ENCODE data around the gene NRG2.

The NRG2 gene

DNA sequence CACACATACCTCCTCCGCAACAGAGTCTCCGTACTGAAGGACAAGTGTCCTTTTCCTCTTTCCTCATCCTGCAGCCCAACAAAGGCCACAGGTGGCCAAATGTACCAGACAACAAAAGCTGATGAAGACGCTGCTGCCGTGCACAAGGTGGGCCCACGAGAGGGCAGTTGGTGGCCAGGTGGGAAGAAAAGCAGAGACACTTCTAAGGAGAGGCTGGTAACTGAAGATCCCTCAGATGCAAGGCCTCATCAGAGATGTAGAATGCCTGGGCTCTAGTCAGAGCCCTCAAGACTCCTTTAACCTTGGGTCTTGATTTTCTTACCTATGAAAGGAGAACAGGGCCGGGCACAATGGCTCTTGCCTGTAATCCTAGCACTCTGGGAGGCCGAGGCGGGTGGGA lies 75.7 kb downstream of the NRG2 start:
- DNase-seq: no peak

DNA sequence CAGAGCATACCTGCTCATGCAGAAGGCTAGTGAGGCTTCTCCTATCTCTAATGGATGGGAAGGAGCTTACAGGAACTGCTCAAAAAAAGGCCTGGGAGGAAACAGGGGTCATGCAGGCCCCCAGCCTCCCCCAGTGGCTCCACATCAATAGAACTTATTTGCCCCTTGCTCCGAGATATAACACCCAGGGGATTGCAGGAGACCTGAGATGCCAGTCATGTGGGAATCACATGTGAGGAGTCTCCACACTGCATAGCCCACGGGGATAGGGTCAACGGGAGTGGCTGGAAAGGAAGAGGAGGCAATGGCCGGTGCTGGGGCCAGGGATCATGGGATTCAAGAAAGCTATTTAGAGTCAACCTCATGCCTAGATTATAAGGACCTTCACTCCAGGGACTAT lies 76.2 kb downstream of the NRG2 start:
- no peak for DNase-seq

DNA sequence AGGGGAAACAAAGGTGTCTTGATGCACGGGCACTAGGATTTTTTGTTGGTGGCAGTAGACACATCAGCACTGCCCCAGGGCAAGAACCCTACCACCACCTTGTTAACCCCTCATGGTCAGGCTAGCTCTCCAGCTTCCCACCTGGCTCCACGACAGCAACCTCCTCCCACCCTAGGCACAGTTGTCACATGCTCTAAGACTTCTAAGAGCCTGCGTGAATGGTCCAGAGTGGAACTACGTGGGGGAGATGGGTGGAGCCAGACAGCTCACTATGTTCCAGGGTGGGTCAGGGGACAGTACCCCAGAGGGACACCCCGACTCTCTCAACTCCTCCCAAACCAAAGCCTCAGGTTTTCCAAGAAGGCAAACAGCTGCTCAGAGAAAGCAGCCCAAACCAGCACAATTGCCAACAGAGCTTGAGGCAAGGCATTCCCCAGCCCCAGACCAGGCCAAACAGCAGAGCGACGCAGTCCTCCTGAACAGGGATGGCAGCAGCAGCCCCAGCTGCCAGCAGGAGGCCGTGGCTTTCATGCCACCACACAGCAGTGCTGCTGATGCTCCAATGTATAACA lies 78.0 kb downstream of the NRG2 start:
- DNase-seq: no peak

DNA sequence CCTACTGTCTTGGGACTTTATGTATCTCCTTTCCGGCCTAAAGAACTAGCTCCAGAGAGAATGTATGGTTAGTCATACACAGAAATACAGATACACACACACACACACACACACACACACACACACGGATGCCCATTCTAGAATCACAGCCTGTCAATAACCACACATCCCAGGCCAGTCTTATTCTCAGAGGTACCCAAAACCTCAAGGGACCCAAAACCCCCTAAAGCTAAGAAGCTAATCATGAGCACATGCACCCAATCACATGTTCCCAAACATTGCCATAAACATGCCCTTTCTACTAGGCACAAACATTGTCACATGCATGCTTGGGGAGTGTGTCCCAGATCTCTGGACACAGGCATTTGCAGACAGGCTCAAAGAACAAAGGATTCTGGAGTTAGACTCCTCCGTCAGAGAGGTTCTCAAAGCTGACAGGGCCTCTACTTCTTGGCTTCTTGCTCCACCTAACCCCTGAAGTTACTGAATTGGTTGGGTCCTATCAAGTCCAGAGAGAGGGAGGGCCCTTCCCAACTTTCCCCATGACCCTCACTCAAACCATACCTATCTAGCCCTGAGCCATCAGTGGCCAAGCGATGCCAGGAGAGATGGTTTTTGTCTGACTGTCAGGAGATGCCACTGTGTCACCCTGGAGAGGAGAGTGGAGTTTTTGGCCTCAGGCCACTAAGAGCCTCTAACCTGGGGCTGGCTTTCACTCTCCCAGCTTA lies 78.7 kb downstream of the NRG2 start:
- DNase-seq: no peak

DNA sequence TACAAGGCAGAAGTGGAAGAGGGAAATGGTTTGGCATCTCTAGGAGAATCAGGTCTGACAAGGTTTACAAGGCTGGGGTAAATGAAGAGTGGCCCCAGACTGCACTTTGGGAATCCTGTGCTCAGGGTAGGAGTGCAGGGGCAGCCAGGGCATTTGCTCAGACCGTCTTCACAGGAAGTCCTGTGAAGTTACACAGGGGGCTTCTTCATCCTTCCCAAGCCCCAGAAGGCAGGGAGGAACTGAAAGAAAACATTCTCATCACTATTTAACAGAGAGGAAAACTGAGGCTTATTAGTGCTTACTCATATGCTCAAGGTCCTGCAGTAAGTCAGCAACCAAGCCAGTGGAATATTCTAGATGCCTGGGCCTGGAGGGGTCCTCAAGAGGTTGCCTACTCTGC lies 80.7 kb downstream of the NRG2 start:
- no peak for DNase-seq

DNA sequence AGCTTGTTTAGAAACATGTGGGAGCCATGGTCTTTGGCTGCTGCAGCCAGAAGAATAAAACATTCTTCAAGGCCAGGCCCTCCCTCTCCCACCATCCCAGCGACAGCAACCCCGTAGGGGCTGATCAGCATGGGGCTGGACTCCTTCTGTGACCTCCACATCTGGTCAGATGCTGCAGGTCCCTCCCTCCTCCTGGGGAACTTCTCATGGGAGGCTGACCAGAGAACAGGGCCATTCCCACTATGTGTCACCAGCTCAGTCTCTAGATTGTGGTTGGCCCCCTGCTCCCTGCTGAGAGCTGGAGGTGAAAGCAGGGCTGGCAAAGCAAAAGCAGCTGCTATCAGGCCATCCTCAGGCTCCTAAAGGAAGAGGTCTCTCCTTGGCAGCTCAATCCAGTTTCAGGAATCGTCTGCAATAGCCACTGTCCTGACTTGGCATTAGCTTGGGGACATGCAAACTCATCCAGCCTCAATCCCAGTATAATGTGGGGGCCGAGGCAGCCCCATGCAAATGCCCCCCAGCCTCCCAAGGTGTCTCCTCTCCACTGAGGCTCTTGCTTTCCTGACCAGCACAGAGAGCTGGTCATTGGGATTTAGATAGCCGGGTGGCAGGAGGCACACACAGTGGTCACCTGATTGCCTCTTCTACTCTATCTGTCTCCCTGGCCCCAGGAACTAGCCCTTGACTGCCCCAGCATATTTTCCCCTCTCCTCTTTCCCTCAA lies 81.5 kb downstream of the NRG2 start:
- DNase-seq: no peak

DNA sequence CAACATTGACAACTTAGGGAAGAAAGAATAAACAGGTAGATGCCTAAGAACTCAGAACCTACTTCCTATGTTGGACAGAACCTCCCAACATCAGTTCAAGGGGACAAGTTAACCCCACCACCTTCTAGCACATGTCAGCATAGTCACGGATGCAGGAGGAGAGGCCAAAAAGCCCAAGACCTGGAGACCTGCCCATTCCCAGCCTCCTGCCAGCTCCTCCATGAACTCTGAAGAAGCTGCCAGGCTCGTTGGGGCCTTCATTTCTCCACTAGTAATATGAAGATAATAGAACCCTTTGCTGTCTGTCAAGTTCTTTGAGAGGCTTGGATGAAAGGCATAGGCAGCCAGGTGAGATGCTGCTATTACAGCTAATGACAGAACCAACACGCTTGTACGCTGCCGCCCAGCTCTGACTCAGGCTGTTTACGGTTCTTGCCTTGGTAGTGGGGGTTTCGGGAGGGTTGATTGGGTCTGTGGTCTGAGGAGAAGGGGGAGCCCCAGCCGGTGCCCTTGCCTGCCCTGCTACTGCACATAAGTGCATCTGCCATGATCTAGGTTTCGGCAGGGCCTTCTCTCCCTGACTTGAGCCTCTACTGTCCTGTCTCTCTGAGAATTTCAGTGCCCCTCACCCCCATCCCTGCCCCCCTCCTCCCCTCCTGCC lies 82.2 kb downstream of the NRG2 start:
- DNase-seq: no peak

DNA sequence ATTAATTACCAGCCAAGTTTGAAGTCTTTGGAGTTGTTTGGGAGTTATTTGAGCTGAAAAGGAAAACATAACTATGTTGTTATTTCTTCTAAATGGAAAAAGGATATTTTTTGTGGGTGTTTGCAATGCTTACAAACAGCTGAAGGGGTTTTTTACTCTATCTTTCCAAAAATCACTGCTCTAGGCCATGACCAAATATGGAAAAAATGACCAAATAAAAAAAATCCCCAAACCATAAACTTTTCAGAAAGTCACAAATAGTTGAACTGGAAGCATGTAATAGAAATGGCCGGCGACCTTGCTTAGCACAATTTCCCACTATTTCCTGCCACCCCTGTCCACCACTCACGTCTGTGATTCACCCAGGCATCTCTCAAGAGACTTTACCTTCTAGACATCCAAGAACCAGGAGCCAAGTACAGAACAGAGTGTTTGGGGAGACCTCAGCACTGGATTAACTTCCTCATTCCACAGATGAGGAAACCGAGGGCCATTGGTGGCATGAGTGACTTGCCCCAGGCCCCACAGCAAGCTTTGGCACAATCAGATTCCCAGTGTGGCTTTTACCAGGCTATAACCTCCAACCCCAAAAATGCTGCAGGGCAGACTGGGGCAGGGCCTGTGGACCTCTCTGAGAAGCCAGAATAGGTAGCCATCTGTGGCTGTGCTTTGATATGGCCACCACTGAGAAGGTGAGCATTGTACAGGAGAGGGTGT lies 84.5 kb downstream of the NRG2 start:
- no peak for DNase-seq

DNA sequence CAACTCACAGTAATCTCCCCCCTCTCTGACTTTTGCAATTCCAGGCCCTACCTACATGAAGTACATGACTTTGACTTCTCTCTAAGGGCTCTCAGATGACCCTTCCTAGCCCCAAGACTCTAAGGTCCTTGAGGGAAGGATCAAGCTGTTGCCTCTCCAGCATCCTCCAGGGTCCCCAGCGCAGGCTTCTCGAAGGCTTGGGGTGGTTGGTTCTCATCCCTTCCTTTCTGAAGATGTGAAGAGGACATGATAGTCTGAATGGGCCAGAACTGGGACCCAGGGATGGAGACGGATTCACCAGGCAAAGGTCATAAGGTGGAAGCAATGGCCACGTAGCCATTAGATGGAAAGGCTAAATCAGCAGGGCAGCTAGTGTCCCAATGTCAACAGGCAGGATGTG lies 86.8 kb downstream of the NRG2 start:
- DNase-seq: no peak

DNA sequence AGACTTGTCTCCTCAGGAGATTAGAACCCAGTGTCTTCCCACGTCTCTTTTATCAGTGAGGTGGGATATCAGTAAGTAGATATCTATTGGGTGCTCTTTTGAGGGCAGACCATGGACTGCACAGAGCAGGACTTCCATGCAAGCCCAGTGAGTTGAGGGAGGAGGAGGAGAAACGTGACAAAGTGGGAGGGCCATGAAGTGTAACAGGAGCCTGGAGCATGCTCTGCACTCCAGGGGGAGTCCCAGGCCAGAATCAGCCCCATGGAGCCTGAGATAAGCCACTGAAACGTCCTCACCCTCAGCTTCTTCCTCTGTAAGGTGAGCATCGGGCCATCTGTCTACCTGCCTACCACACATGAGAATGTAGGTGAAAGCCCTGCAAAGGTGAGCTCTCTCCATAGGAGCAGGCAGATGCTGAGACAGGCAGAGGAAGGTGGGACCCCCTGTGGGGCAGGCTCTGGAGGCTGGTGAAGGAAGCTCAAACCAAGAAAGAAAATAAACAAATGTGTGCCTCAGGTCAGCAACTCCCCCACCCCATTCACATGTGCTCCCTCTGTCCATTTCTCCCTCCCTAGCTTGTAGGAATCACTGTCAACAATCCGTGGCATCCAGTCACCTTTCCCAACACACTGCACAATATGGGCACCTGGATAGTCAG lies 87.4 kb downstream of the NRG2 start:
- no peak for DNase-seq

DNA sequence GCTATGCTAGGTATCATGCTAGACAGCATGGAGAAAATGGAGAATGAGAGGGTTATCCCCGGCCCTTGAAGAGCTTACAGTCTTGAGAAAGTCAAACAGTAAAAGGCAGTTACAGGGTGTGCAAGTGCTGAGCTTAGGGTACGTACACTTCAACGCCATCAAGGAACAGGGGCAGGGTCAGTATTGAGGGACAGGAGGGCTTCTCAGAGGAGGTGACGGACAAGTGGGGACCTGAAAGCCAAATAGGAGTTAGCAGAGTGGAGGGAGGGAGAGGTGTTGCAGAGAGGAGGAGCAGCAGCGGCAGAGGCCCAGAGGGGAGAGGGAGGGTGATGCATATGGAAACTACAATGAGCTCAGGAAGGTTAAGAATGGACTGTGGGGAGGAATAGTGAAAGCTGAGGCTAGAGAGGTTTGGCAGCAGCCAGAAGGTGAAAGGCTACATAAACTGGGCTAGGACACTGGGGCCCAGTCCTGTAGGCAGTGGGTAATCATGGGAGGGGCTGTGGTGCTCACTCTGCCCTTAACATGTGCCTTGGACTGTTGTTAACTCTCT lies 88.0 kb downstream of the NRG2 start:
- no peak for DNase-seq

DNA sequence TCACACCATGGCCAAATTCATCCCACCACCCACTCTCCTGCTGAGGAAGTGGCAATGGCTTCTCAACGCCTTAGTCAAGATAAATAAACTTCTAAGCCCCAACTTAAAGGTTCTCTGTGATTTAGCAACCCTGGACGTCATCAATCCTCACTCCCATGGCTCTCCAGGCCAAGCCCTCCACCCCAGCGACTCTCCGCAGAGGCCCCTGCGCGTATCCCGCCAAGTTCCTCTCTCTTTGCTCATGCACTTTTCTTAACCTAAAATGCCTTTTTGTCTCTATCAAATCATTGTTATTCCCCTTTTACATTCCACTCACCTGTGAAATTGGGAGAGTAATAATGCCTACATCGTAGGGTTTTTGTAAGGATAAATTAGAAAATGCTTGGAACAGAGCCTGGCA lies 88.6 kb downstream of the NRG2 start:
- DNase-seq: no peak

DNA sequence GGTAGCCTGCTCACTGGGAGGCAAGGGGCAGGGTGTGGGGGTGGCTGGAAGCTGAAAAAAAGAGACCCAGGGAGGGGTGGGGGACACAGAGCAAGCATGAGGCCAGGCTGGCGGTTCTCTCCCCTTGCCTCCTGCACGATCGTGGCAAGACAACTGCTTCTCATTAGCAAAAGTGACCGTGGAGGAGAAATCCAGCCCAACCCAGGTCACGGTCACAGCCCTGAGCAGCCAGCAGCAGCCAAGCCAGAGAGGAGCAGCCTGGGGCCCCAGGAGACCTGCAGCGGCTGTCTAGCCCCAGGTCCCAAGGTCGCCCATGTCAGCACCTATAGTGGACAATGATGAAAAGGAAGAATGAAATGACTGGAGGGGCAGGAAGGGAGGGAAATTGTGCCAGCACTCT lies 89.1 kb downstream of the NRG2 start:
- DNase-seq: no peak

DNA sequence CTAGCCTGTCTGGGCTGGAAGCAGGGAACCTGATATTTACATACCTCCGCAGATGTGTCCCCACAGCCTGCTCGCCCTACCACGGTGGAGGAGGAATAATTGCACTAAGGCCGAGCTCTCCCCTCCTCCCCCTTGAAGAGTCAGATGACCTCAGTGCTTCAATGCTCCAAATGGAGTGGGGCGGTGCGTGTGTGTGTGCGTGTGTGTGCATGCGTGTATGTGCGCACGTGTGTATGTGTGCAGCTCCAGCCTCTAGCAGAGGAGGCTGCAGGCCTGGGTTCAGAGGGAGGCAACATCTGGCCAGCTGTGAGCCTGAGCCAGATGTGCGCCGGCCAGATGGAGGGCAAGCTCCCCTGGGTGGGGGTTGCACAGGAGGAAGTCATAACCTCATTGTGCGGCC lies 90.5 kb downstream of the NRG2 start:
- no peak for DNase-seq

DNA sequence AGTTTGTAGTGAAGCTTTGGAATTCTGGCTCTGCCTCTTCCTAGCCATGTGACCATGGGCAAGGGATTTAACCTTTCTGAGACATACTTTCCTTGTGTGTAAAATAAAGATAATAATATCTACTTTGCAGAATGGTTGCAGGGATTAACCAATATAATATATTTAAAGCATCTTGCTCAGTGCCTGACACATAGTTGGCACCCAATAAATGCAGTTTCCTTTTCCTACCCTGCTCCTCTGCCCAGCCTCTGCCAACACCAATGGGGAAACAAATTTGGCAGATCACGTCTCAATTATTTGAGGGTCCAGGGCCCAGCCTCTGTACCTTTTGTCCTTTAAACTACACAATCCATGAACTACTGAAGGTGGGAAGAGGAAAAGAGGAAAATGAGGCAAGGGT lies 91.1 kb downstream of the NRG2 start:
- DNase-seq: no peak

DNA sequence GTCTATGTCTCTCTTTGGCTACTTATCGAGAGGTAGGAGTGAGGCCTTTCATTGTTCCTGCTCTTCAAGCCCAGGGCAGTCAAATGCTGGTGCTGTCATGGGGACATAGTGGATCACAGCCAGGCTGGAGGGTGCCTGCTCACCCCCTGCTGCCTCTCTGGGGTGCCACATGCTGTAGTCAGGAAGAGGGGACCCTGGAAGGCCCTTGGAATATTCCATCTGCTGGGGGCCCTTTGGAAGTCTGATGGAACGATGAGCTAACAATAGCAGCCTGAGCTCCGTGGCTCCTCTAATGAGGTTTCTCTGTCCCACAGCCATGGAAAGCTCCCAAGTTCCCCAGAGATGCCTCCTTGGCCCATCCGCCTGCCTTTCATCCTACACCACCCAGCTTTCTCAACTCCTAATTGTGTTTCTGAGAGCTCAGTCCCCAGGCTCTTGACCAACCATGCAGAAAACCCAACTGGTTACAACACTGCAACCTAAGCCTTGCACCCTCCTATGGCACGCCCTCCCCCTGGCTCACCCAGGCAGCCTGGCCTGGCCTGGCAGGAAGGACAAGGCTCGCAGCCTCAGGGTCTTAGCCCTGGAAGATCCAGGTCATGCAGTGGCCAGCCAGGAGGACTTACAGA lies 91.7 kb downstream of the NRG2 start:
- DNase-seq: no peak

DNA sequence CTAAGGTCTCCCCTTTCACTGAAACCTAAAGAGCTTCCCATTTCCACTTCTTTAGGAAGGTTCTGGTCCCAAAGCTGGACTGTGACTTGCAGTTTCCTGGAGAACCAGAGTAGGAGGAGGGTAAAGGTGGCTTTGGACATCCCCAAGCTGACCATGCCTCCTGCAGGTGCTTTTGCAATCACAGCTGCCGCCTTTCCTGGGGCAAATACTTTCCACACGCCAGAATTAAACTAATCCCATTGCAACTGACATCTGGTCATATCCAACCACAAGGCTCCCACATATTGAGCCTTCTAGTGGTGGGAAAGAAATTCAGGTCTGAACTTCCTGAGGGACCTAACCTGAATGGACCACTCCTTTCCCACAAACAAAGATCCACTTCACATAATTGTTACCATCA lies 92.7 kb downstream of the NRG2 start:
- no peak for DNase-seq

DNA sequence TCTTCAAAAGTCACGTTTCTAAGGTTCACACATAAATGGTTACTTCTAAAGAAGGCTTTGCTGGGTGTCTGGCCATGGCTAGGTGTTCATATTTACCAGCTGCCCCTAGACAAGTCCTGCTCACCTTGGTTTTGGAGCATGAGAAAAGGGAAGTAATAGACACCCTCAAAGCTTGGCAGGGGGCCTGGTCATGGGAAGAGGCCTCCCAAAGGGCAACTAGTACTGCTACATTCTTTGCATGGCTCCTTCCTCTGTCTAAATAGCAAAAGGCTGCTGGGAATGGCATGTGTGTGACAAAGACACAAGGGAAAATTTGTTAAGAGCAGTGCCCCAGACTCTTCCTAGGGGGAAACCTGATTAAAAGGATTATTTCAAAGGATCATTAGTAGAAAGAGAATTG lies 93.4 kb downstream of the NRG2 start:
- DNase-seq: no peak

DNA sequence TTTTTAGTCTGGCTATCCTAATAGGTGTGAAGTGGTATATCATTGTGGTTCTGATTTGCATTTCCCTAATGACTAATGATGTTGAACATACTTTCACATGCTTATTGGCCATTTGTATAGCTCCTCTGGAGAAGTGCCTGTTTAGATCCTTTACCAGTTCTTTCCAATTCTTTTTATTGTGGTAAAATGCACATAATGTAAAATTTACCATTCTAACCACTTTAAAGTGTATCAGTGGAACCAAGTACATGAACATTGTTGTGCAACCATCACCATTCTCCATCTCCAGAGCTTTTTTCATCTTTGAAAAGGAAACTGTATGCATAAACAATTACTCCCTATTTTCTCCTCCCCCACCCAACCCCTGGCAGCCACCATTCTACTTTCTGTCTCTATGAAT lies 95.4 kb downstream of the NRG2 start:
- DNase-seq: no peak

DNA sequence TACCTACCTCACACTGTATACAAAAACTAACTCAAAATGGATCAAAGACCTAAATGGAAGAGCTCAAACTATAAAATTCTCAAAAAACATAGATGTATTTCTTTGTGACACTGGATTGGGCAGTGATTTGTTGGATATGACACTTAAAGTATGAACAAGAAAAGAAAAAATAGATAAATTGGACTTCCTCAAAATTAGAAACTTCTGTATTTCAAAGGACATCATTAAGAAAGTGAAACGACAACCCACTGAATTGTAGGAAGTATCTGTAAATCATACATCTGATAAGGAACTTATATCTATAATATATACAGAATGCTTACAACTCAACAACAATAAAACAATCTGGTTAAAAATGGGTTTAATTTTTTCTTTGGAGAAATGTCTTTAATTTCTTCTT lies 96.7 kb downstream of the NRG2 start:
- peak; percentile 47 to 56 for DNase-seq

DNA sequence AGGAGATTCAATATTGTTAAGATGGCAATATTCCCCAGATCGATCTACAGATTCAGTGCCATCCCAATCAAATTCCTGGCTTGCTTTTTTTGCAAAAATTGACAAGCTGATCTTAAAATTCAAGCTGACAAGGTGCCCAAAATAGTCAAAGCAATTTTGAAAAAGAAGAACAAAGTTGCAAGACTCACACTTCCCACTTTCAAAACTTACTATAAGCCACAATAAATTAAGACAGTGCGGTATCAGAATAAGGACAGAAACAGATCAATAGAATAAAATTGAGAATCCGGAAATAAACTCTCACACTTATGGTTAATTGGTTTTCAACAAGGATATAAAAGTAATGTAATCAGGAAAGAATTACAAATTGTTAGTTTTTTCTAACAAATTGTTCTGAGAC lies 97.1 kb downstream of the NRG2 start:
- peak; percentile 3 to 22 for DNase-seq

DNA sequence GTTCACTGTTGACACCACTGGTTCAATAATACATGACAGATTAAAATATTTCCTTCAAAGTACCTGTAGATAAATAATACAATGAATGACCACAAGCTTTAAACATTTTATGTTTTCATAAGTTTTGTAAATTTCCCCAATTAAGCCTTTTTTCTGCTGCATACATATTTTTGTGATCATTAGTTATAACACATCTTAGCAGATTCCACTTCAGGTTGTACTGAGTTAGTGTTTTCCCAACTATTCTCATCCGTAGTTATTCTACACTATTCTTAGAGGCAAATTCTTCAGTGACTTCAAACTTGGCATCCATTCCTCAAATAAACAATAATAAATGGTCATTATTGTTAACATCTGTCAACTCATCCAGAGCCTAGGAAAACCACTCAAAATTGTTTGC lies 100.9 kb downstream of the NRG2 start:
- DNase-seq: no peak

All from inflammatory macrophage treated with lipopolysaccharide for 1 hour (primary cell).